Measurements from ENCODE around the gene HAUS1. TPM values are rescaled to one million over a fixed set of nuclear protein-coding genes. Genes with fewer than 3 reads are reported as not detected.

The HAUS1 gene
- total RNA-seq, 6 experiments from 2014 or later: 4.0 to 15.4 (median 5.9) TPM

DNA sequence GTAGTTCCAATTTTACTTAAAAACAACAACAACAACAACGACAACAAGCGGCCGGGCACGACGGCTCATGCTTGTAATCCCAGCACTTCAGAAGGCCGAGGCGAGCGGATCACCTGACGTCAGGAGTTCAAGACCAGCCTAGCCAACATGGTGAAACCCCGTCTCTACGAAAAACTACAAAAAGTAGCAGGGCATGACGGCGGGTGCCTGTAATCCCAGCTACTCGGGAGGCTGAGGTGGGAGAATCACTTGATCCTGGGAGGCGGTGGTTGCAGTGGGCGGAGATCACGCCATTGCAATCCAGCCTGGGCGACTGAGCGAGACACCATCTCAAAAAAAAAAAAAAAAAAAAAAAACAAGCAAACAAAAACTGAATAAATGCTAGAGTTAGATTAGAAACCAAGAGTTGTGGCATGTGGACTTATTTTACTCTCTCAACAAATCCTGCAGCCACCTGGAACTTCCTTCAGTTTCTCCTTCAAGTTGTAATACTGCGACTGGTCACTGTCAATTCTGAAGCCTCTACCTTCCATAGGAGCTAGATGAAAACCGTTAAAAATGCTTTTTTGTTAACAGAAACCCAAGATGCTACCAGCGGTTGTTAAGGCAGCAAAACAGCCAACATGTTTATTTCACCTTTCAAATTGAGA, 7.4 kb upstream of the HAUS1 start:
- DNase-seq: no peak

DNA sequence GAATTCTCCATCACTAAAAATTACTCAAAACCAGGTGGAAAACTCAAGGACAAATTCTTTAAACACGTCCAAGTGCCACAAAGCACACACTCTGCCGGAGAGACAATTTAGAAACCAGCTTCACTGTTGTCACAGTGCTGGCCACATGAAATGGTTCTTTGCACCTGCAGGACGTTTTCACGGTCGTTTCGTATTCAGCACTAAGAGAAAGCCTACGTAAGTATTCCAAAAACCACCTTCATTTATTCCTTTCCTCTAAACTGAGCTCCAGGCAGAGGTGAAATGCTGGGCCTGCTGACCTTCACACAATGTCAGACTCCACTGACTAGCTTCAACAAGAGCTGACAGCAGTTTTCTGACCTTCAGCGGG, 6.8 kb upstream of the HAUS1 start:
- DNase-seq (no peak), ATAC-seq (peak; percentile 15 to 48 (median 38))
- Histone ChIP-seq H3K9me3 (no peaks in the 10 kb centered on the region), H3K4me1 (peaks cover 0 to 29% (median 11%) of the 10 kb centered on the region in 4 donors), H3K4me3 (peak overlapping the region; percentile 89 to 100 (median 99)), H3K27ac (peak overlapping the region; percentile 82 to 90 (median 83)), H3K27me3 (no peaks in the 10 kb centered on the region), H3K36me3 (peaks cover 0 to 25% (median 14%) of the 10 kb centered on the region in 4 donors)
- TF ChIP-seq CTCF (IDR thresholded peaks at IDR 0.05): no peak
- no peak for TF ChIP-seq POLR2A (IDR thresholded peaks at IDR 0.05)
- intact Hi-C loops (cut with DNase I): no loop called here
- WGBS (ENCODE audit: insufficient coverage, low coverage, low lambda C conversion rate, missing lambda C conversion rate): 0% methylated on average over 8 of the region's 8 CpGs

More for the DNA sequence above, 7.4 kb upstream of the HAUS1 start:
- WGBS (ENCODE audit: insufficient coverage, low coverage, low lambda C conversion rate, missing lambda C conversion rate): 36% methylated on average over 22 of the region's 22 CpGs
- H3K36me3 ChIP-seq: peaks cover 0 to 30% (median 17%) of the 10 kb centered on the region in 4 donors
- no peak for TF ChIP-seq POLR2A (IDR thresholded peaks at IDR 0.05)
- no peak for TF ChIP-seq CTCF (IDR thresholded peaks at IDR 0.05)
- no peaks in the 10 kb centered on the region for H3K27me3 ChIP-seq
- H3K27ac ChIP-seq: peak overlapping the region in 2 of 3 donors; percentile 82 to 83
- peak overlapping the region; percentile 89 to 100 (median 99) for H3K4me3 ChIP-seq
- no peaks in the 10 kb centered on the region for H3K9me3 ChIP-seq
- peaks cover 0 to 29% (median 11%) of the 10 kb centered on the region in 4 donors for H3K4me1 ChIP-seq
- intact Hi-C loops (cut with DNase I): no loop called here
- no peak for ATAC-seq

DNA sequence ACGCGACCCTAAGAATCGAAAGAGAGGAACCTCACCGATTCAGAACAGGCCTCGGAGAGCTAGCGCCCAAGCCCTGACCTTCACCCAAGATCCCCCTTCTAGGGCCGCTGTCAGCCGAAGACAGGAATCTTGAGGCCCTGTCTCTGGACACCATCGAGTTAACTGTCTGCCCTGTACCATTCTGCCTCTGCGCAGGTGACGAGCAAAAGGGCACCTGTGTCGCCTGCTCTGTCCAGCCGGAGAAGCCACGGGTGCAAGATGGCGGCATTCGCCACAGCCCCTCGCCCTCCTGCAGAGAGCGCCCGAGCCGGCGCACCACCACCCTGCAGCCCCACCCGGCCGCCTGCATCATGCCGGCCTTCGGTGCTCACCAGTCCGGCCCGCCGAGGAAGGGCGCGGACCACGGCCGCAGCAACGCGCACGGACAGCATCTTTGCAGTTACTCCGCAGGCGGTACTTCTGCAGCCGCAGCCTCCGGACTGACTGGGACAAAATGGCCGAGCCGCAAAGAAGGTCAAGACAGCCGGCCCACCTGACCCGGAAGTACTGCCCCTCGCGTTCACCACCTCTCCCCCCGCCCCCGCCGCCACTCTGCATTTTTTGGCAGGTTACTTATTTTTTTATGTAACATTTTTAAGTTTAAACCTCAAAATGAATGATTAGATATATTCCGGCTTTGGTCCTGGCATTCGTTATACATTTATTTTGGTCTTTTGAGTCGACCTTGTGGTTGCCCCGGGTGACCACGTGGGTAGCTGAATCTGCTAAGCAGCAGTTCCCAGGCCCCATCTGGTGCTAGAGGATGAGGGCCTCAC, 6.2 kb upstream of the HAUS1 start, which contains the start of gene ATP5F1A:
Gene ATP5F1A, minus strand, starts transcription at position 496 of the 815 bp plus-strand sequence. Its CDS starts 65 bp downstream, at position 431.
- WGBS (ENCODE audit: insufficient coverage, low coverage, low lambda C conversion rate, missing lambda C conversion rate): 0% methylated on average over 35 of the region's 53 CpGs
- intact Hi-C loops (cut with DNase I): no loop called here
- Histone ChIP-seq H3K9me3 (no peaks in the 10 kb centered on the region), H3K27ac (peak within 1 kb of the TSS; percentile 82 to 90 (median 83)), H3K36me3 (peaks cover 0 to 19% (median 9%) of the 10 kb centered on the region in 4 donors), H3K4me1 (peaks cover 0 to 29% (median 11%) of the 10 kb centered on the region in 4 donors), H3K4me3 (peak within 1 kb of the TSS; percentile 89 to 100 (median 99)), H3K27me3 (no peaks in the 10 kb centered on the region)
- peak; percentile 88 to 94 (median 92) for ATAC-seq
- DNase-seq: peak; percentile 87 to 92 (median 91)
- peak; percentile 80 for TF ChIP-seq POLR2A (IDR thresholded peaks at IDR 0.05)
- no peak for TF ChIP-seq CTCF (IDR thresholded peaks at IDR 0.05)

GRCh38 chr18:46098616-46098933, 5.6 kb upstream of the HAUS1 start:
- 21% methylated on average over 12 of the region's 16 CpGs for WGBS (ENCODE audit: insufficient coverage, low coverage, low lambda C conversion rate, missing lambda C conversion rate)
- no peaks in the 10 kb centered on the region for H3K9me3 ChIP-seq
- H3K27me3 ChIP-seq: no peaks in the 10 kb centered on the region
- peak overlapping the region; percentile 89 to 100 (median 99) for H3K4me3 ChIP-seq
- peaks cover 0 to 29% (median 11%) of the 10 kb centered on the region in 4 donors for H3K4me1 ChIP-seq
- peak overlapping the region; percentile 82 to 90 (median 83) for H3K27ac ChIP-seq
- TF ChIP-seq POLR2A (IDR thresholded peaks at IDR 0.05) (no peak), CTCF (IDR thresholded peaks at IDR 0.05) (no peak)
- DNase-seq (no peak), ATAC-seq (no peak)
- intact Hi-C loops (cut with DNase I): no loop called here
- peaks cover 0 to 15% (median 6%) of the 10 kb centered on the region in 4 donors for H3K36me3 ChIP-seq

All from right lobe of liver (tissue), 6 donors.